H1 (cell line): ENCODE measurements around the gene EEPD1. TPM values are rescaled to one million over a fixed set of nuclear protein-coding genes. Genes with fewer than 3 reads are reported as not detected.

Experiments used
- CTCF ChIA-PET: fragments of 300-600 bp; sonication (Branson Sonifier 250); formaldehyde crosslinking; loops from one replicate; lab custom pipeline; 2021; ENCODE audit not compliant: partially characterized antibody; lab: Charles Lee
- POLR2A ChIA-PET: fragments of 300-600 bp; sonication (Branson Sonifier 250); formaldehyde crosslinking; loops from one replicate; lab custom pipeline; 2021; ENCODE audit warnings: inconsistent platforms; ENCODE audit not compliant: partially characterized antibody; lab: Charles Lee
- DNase-seq, 2 experiments: peaks; one replicate each; pipeline versions ENCODE4 v3.0.0 to v3.0.0-alpha.2; 2010 to 2022; ENCODE audit warnings: low spot score in 2 of 2, low read depth in 1 of 2, mixed read lengths in 1 of 2
- FAIRE-seq: peaks from 2 replicates; lab custom pipeline; 2011; peaks lifted over from hg19 to GRCh38; lab: Jason Lieb, UNC
- H2AFZ ChIP-seq: 2 replicates; pipeline ENCODE4 v1.8.1; 2012; ENCODE audit warnings: low read length, inconsistent platforms
- H2AK5ac ChIP-seq: 2 replicates; pipeline ENCODE4 v1.6.1; 2013; ENCODE audit warnings: low read depth, low read length
- H2BK120ac ChIP-seq: replicated peaks from 2 replicates; pipeline ENCODE3; 2013; ENCODE audit warnings: low read depth, low read length, inconsistent platforms
- H2BK12ac ChIP-seq: 2 replicates; pipeline ENCODE4 v1.6.1; 2013; ENCODE audit warnings: low read depth, low read length
- H2BK15ac ChIP-seq: 2 replicates; pipeline ENCODE4 v1.6.1; 2013; ENCODE audit warnings: low read length
- H2BK20ac ChIP-seq: 2 replicates; pipeline ENCODE4 v1.6.1; 2013; ENCODE audit warnings: low read length
- H2BK5ac ChIP-seq: 2 replicates; pipeline ENCODE4 v1.6.1; 2013; ENCODE audit warnings: low read depth, low read length
- H3K14ac ChIP-seq: 2 replicates; pipeline ENCODE4 v1.6.1; 2013; ENCODE audit warnings: inconsistent platforms; ENCODE audit not compliant: insufficient read length
- H3K18ac ChIP-seq: 2 replicates; pipeline ENCODE4 v1.6.1; 2013; ENCODE audit warnings: low read length; ENCODE audit errors: extremely low read depth
- H3K23ac ChIP-seq: 2 replicates; pipeline ENCODE4 v1.6.1; 2013; ENCODE audit warnings: inconsistent platforms; ENCODE audit not compliant: insufficient read length
- H3K23me2 ChIP-seq: 2 replicates; pipeline ENCODE4 v1.6.1; 2013; ENCODE audit warnings: low read depth, low read length
- H3K27ac ChIP-seq: 2 replicates; pipeline ENCODE4 v1.6.1; 2011; ENCODE audit warnings: low read depth, low read length, inconsistent platforms
- H3K27me3 ChIP-seq, 4 experiments: replicated peaks in 1 of 4; 1 replicate in 1 of 4; 2 replicates in 3 of 4; pipeline versions ENCODE4 v1.6.1 to v1.8.1; 2011 to 2013; ENCODE audit warnings: low read length in 3 of 4, mild to moderate bottlenecking in 3 of 4, inconsistent platforms in 2 of 4, mixed read lengths in 2 of 4, moderate library complexity in 1 of 4; ENCODE audit not compliant: control insufficient read depth in 3 of 4, insufficient read depth in 3 of 4; ENCODE audit errors: extremely low read depth in 1 of 4
- H3K36me3 ChIP-seq, 4 experiments: 2 replicates each; pipeline versions ENCODE4 v1.6.1 to v1.8.1; 2011 to 2013; ENCODE audit warnings: mild to moderate bottlenecking in 4 of 4, low read length in 3 of 4, moderate library complexity in 2 of 4, control low read depth in 1 of 4, inconsistent platforms in 1 of 4; ENCODE audit not compliant: insufficient read depth in 4 of 4, control insufficient read depth in 2 of 4
- H3K4ac ChIP-seq: replicated peaks from 2 replicates; pipeline ENCODE3; 2013; ENCODE audit warnings: low read length, low read depth, mixed read lengths, inconsistent platforms; ENCODE audit not compliant: insufficient read length
- H3K4me1 ChIP-seq, 4 experiments: replicated peaks in 1 of 4; 1 replicate in 1 of 4; 2 replicates in 3 of 4; pipeline versions ENCODE4 v1.6.1 to v1.8.1; 2011 to 2013; ENCODE audit warnings: low read length in 3 of 4, inconsistent platforms in 2 of 4, mixed read lengths in 1 of 4; ENCODE audit not compliant: insufficient read depth in 4 of 4, control insufficient read depth in 3 of 4
- H3K4me2 ChIP-seq, 2 experiments: 2 replicates each; pipeline versions ENCODE4 v1.6.1 to v1.8.1; 2011 to 2013; ENCODE audit warnings: low read depth in 2 of 2, low read length in 2 of 2, control low read depth in 1 of 2, inconsistent platforms in 1 of 2, mild to moderate bottlenecking in 1 of 2; ENCODE audit not compliant: insufficient read depth in 1 of 2
- H3K4me3 ChIP-seq, 4 experiments: fragments of 200-600, 300-600 bp in 1 of 4; sonication (generic), shearing (Covaris generic), sonication (Bioruptor Twin) in 1 of 4; 2 replicates each; pipeline versions ENCODE4 v1.5.1 to v1.8.1; 2011 to 2016; ENCODE audit warnings: low read length in 4 of 4, low read depth in 3 of 4, control low read depth in 2 of 4, inconsistent platforms in 2 of 4, mild to moderate bottlenecking in 2 of 4, mixed read lengths in 1 of 4, moderate library complexity in 1 of 4; ENCODE audit not compliant: insufficient read depth in 2 of 4; ENCODE audit errors: extremely low read depth in 1 of 4
- H3K56ac ChIP-seq: replicated peaks from 2 replicates; pipeline ENCODE3; 2013; ENCODE audit warnings: low read depth, mild to moderate bottlenecking, mixed read lengths, low read length, inconsistent platforms; ENCODE audit not compliant: insufficient read length
- H3K79me1 ChIP-seq: 2 replicates; pipeline ENCODE4 v1.6.1; 2013; ENCODE audit warnings: low read depth, low read length, control low read depth
- H3K79me2 ChIP-seq, 2 experiments: 2 replicates each; pipeline versions ENCODE4 v1.6.1 to v1.8.1; 2012 to 2013; ENCODE audit warnings: low read length in 2 of 2, mild to moderate bottlenecking in 2 of 2, inconsistent platforms in 1 of 2; ENCODE audit not compliant: insufficient read depth in 2 of 2, control insufficient read depth in 1 of 2
- H3K9ac ChIP-seq, 4 experiments: replicated peaks in 1 of 4; 1 replicate in 1 of 4; 2 replicates in 3 of 4; pipeline versions ENCODE4 v1.6.1 to v1.8.1; 2011 to 2013; ENCODE audit warnings: low read depth in 3 of 4, low read length in 3 of 4, control low read depth in 2 of 4, mild to moderate bottlenecking in 2 of 4, moderate library complexity in 2 of 4, inconsistent platforms in 1 of 4; ENCODE audit errors: extremely low read depth in 1 of 4
- H3K9me3 ChIP-seq, 2 experiments: 2 replicates each; pipeline versions ENCODE4 v1.6.1 to v1.8.1; 2012 to 2013; ENCODE audit warnings: mild to moderate bottlenecking in 2 of 2, moderate library complexity in 2 of 2, control low read depth in 1 of 2, inconsistent platforms in 1 of 2, low read depth in 1 of 2, low read length in 1 of 2, mixed read lengths in 1 of 2; ENCODE audit not compliant: insufficient read depth in 2 of 2
- H4K20me1 ChIP-seq, 2 experiments: replicated peaks in 1 of 2; 2 replicates each; pipeline versions ENCODE3 to v1.8.1; 2011 to 2013; ENCODE audit warnings: inconsistent platforms in 2 of 2, low read length in 2 of 2, mild to moderate bottlenecking in 1 of 2; ENCODE audit not compliant: insufficient read depth in 2 of 2, control insufficient read depth in 1 of 2
- H4K5ac ChIP-seq: 2 replicates; pipeline ENCODE4 v1.6.1; 2013; ENCODE audit warnings: low read length, low read depth, mixed read lengths, inconsistent platforms; ENCODE audit not compliant: insufficient read length
- H4K8ac ChIP-seq: 2 replicates; pipeline ENCODE4 v1.8.0; 2013; ENCODE audit warnings: mild to moderate bottlenecking, moderate library complexity, low read length, inconsistent platforms; ENCODE audit not compliant: insufficient read depth; ENCODE audit errors: extremely low read depth
- H4K91ac ChIP-seq: replicated peaks from 2 replicates; pipeline ENCODE3; 2013; ENCODE audit warnings: low read length, mixed read lengths, inconsistent platforms; ENCODE audit not compliant: insufficient read length
- ATF3 ChIP-seq: IDR thresholded peaks from 2 replicates; pipeline ENCODE4 v1.6.1; 2011; ENCODE audit warnings: low read depth, mild to moderate bottlenecking, low read length; ENCODE audit not compliant: insufficient read depth
- BCL11A ChIP-seq, 2 experiments: IDR thresholded peaks; one replicate each; pipeline ENCODE4 v1.6.1; 2011; ENCODE audit warnings: low read depth in 2 of 2, low read length in 2 of 2, mild to moderate bottlenecking in 2 of 2
- BRCA1 ChIP-seq: IDR thresholded peaks from 2 replicates; pipeline ENCODE4 v1.6.1; 2012; ENCODE audit warnings: low read depth, low read length, improper control_type of control experiment
- EGR1 ChIP-seq: IDR thresholded peaks from 2 replicates; pipeline ENCODE4 v1.6.1; 2011; ENCODE audit warnings: low read depth, low read length, borderline replicate concordance
- EP300 ChIP-seq, 2 experiments: IDR thresholded peaks; 1 replicate in 1 of 2; 2 replicates in 1 of 2; pipeline ENCODE4 v1.6.1; 2011 to 2012; ENCODE audit warnings: low read depth in 2 of 2, low read length in 2 of 2, mild to moderate bottlenecking in 2 of 2, borderline replicate concordance in 1 of 2, inconsistent platforms in 1 of 2, moderate library complexity in 1 of 2
- NRF1 ChIP-seq: IDR thresholded peaks from 2 replicates; pipeline ENCODE4 v1.6.1; 2011; ENCODE audit warnings: mild to moderate bottlenecking, low read depth, low read length, improper control_type of control experiment
- POLR2A ChIP-seq, 2 experiments: IDR thresholded peaks; 1 replicate in 1 of 2; 2 replicates in 1 of 2; pipeline ENCODE4 v1.6.1; 2011; ENCODE audit warnings: low read depth in 2 of 2, low read length in 2 of 2, mild to moderate bottlenecking in 2 of 2; ENCODE audit errors: control extremely low read depth in 1 of 2
- RBBP5 ChIP-seq: IDR thresholded peaks from 2 replicates; pipeline ENCODE4 v1.7.1; 2012; ENCODE audit warnings: low read depth, mild to moderate bottlenecking, inconsistent platforms, low read length, moderate library complexity, borderline replicate concordance
- RFX5 ChIP-seq: IDR thresholded peaks from 2 replicates; pipeline ENCODE4 v1.6.1; 2011; ENCODE audit warnings: low read depth, low read length, improper control_type of control experiment, borderline replicate concordance
- SAP30 ChIP-seq: fragments of 300-600 bp; sonication (generic); IDR thresholded peaks from 2 replicates; pipeline ENCODE4 v1.7.1; 2012; ENCODE audit warnings: low read length, moderate library complexity, mild to moderate bottlenecking, inconsistent platforms; ENCODE audit not compliant: insufficient read depth, insufficient replicate concordance
- SP4 ChIP-seq: IDR thresholded peaks from 2 replicates; pipeline ENCODE4 v1.6.1; 2012; ENCODE audit warnings: low read length, inconsistent platforms
- WGBS, 2 experiments: shearing (Covaris generic) in 1 of 2; methylation state at CpG; one replicate each; pipeline versions ENCODE4 v1.1.6 to v1.1.7; 2013 to 2015; ENCODE audit warnings: low lambda C conversion rate in 2 of 2, mixed read lengths in 2 of 2, inconsistent platforms in 1 of 2, low coverage in 1 of 2, missing lambda C conversion rate in 1 of 2; ENCODE audit not compliant: insufficient replicate concordance in 2 of 2, insufficient coverage in 1 of 2, insufficient read length in 1 of 2; ENCODE audit errors: extremely low coverage in 1 of 2, missing lambda C conversion rate in 1 of 2; 5-methylcytosine and 5-hydroxymethylcytosine counted together
- polyA plus RNA-seq, 7 experiments: library from polyadenylated mRNA; depleted of rRNA in 3 of 7; stranded (reverse) in 5 of 7; unstranded in 2 of 7; fragments of >200 nt in 5 of 7; fragments of 200-250 nt in 2 of 7; gene quantifications; 1 replicate in 5 of 7; 2 replicates in 1 of 7; 4 replicates in 1 of 7; pipeline versions ENCODE4 v1.2.1 to v1.2.3, GENCODE V29; 2011 to 2013; ENCODE audit warnings: missing spikeins in 2 of 7, mixed read lengths in 2 of 7
- total RNA-seq: library from RNA; stranded (reverse); fragmentation: NEBNext Ultra II Directional; extraction: Animal tissue kit (Norgen Biotek cat#: 25700); gene quantifications from 2 replicates; pipeline ENCODE4 v1.2.1, GENCODE V29; 2021

The EEPD1 gene
- total and polyA plus RNA-seq, 2 of the 8 experiments (the other 6 are each of a cell fraction or from before 2014, with no cell fraction given) = 3.1 to 7.8 TPM

- no peak for DNase-seq
- H4K8ac ChIP-seq = no peak overlapping the region
- no peak overlapping the region for H3K14ac ChIP-seq
- 68% methylated on average over 4 of the region's 4 CpGs; no CpG with 5 or more reads in 1 of the 2 experiments for WGBS, 2 experiments
- H2BK15ac ChIP-seq = no peak overlapping the region
- no peak for TF ChIP-seq RFX5
- no peak for TF ChIP-seq EP300 (IDR thresholded peaks at IDR 0.05; ENCODE audit: borderline replicate concordance in 1 of 2, low read depth in 2 of 2, low read length in 2 of 2)
- TF ChIP-seq BCL11A (IDR thresholded peaks at IDR 0.05; ENCODE audit: low read depth in 2 of 2, low read length in 2 of 2) = no peak
- no peak for TF ChIP-seq BRCA1
- TF ChIP-seq NRF1 = no peak
- no peak for TF ChIP-seq POLR2A (IDR thresholded peaks at IDR 0.05; ENCODE audit: control extremely low read depth in 1 of 2, low read depth in 2 of 2, low read length in 2 of 2)
- TF ChIP-seq RBBP5 = no peak
- no peak for TF ChIP-seq ATF3
- TF ChIP-seq SAP30 = no peak
- TF ChIP-seq EGR1 = no peak
- TF ChIP-seq SP4 = no peak
- TF ChIP-seq, all 59 proteins: peak for 0
- no peaks in the 10 kb centered on the region for H3K23me2 ChIP-seq
- H2AK5ac ChIP-seq = no peak overlapping the region
- no peak overlapping the region for H4K91ac ChIP-seq
- no peak overlapping the region for H3K4ac ChIP-seq
- H3K27me3 ChIP-seq = no peaks in the 10 kb centered on the region
- no peaks in the 10 kb centered on the region for H3K36me3 ChIP-seq
- no peaks in the 10 kb centered on the region for H3K9me3 ChIP-seq
- ChIA-PET POLR2A (no interaction called here), CTCF (interaction anchor here (0.7 to 1.5 kb wide), 3 partner anchors 20 to 110 kb away, joined by 3 read pairs; no protein-coding TSS in a partner anchor)
- no peaks in the 10 kb centered on the region for H3K79me1 ChIP-seq
- H3K4me2 ChIP-seq = no peak overlapping the region
- no peak overlapping the region for H2AFZ ChIP-seq
- H3K23ac ChIP-seq = no peak overlapping the region
- no peaks in the 10 kb centered on the region for H4K20me1 ChIP-seq
- H2BK12ac ChIP-seq = no peak overlapping the region
- H3K56ac ChIP-seq = no peak overlapping the region
- no peak overlapping the region for H3K4me3 ChIP-seq
- no peak overlapping the region for H2BK5ac ChIP-seq
- no peaks in the 10 kb centered on the region; a peak in 1 of 7 replicates for H3K4me1 ChIP-seq
- H4K5ac ChIP-seq = no peak overlapping the region
- FAIRE-seq = no peak
- no peak overlapping the region for H3K9ac ChIP-seq
- H2BK120ac ChIP-seq = no peak overlapping the region
- H2BK20ac ChIP-seq = no peak overlapping the region
- no peaks in the 10 kb centered on the region for H3K79me2 ChIP-seq
- H3K27ac ChIP-seq = no peak overlapping the region
- no peak overlapping the region for H3K18ac ChIP-seq
Measured at GRCh38 chr7:36188906-36189305, 35.9 kb downstream of the EEPD1 start.
